ENCODE results near the gene PTPRE.
"Not testable (repeated sequence)": the region's sequence is repeated elsewhere in the genome, so short reads cannot be mapped to it uniquely, and the experiment has no call there.

Gene PTPRE

GRCh38 chr10:128081222-128081621 lies 174.3 kb downstream of the PTPRE start:
- DNase-seq: no peak

DNA sequence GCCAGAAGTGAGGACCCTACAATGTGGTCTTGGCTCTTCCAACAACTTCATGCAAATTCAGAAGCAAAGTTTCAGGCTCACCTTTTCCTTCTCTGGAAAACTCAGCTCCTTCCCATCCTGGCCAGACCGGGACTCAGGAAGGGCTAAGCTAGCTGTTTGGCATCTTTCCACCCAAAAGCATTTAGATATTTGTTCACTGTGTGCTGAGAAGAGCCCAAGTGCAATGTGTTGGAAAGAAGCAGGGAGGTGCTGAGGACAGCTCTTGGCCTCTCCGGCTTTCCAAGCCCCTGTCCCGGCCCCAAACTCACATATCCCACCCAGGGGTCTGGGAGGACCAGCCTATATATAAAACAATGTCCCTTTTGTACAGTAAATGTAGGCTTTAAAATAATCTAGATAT lies 174.8 kb downstream of the PTPRE start:
- no peak for DNase-seq

- no peak for DNase-seq
Measured at GRCh38 chr10:128083191-128083895, 176.4 kb downstream of the PTPRE start.

- DNase-seq: no peak
Measured at GRCh38 chr10:128084364-128084763, 177.5 kb downstream of the PTPRE start.

- DNase-seq: no peak
Measured at GRCh38 chr10:128084991-128085390, 178.1 kb downstream of the PTPRE start.

GRCh38 chr10:128086003-128086863 lies 179.3 kb downstream of the PTPRE start:
- DNase-seq: no peak

DNA sequence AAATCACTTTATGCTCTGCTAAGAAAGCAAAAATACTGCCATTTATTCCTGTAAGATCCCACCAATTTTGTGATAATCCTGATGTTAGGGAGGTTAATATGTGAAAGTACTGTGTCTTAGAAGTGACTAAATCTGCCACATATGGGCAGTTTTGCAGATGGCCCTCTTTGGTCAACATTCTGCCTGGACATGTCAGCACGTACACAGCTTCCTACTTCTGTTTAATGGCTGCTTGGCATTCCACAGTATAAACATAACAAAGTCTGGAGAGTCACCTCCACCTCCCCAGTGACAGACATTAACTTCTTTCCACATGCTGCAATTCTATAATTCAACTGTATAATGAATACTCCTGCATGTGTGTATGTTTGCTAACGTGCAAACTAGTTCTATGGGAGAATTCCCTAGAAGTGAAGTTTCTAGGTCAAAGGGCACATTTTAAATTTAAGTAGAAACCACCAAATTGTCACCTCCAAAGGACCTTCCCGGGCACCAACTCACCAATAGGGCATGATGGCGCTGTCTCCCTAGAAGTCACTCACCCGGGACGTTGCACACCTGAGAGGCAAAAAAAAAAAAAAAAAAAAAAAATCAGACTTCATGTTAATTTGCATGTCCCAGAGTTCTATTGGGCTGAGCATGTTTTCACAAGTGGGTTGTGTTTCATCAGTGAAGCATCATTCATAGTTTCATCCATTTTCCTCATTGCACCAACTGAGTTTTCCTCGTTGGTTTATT lies 180.4 kb downstream of the PTPRE start:
- no peak for DNase-seq

DNA sequence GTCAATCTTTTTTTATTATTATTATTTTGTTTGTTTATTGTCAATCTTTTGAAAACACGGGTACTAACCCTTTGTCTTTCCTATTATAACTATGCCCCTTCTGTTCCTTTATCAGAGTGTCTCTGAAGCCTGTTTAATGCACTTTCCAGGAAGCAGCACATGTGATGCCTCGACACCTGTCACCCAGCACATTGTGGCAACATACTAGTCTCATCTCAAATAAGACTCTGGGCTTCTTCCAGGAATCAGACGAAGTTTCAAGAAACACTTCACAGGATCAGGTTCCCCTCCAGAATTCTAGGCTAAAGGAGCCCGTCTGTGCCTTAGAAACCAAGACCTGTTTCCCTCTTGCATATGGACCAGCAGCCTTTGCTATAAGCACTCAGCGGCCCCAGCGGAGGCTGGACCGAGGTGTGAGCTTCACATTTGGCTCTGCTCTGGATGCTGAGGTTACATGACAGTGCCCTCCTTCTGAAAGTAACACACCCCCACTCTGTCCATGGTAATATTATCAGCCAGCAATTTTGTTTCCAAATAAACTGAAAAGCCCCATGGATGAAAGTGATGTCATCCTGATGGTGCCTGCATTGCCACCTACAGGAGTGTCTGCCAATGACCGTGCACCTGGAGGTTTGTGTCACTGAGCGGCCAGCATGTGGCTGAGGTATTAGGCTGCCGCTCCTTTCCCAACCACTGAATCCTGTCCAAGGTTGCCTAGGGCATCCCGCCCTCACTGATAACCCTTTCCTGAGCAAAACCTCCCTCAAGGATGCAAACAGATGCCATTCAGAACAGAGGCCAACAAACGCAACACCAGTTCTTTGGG lies 181.2 kb downstream of the PTPRE start:
- no peak for DNase-seq

- DNase-seq: no peak
Measured at GRCh38 chr10:128091636-128092210, 184.8 kb downstream of the PTPRE start.

DNA sequence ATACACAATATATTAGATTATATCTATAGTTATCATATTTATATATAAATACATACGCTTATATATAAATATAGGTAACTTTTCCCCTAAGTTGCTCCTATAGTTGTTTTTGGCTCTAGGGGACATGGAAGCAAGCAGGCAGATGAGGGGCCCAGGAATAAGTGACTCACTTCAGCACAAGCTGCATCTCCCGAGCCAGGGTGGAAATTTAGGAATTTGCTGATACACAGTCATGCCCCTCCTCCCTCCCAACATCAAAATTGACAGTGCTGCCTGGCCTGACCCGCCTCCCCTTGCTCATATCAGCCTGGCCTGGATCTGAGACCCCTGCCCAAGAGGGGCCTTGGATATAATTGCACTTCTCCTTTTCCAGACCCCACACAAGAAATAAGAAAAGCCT lies 185.6 kb downstream of the PTPRE start:
- DNase-seq: no peak

GRCh38 chr10:128094596-128094995 lies 187.7 kb downstream of the PTPRE start:
- not testable (repeated sequence) for DNase-seq

DNA sequence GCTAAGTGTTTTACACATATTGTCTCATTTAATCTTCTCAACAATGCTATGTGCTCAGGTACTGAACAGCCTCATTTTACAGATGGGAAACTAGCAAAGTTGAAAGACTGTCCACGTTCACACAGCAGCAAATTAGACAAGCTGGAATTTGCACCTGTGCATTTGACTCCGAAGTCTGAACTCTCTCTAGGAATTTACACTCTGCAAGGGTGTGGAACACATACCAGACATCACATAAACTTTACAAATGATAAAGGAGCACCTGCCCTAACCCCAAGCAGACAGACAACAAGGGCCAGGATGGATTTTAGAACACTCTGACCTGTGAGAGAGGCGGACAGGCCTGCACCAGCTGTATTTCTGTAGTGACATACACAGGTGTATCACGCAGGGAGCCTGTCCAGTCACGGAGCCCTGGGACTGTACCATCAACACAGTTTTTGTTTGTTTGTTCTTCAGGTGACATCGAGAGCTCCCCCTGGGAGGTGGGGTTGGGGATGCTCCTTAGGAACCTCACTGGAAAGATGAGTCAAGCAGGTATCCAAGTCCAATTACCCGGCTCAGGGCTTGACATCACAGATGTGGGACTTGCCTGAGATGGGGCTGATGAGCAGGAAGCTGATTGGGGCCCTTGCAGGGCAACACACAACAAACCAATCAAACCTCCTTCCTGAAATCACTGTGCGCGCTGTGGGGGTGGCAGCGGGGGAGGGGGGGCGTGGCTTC lies 188.3 kb downstream of the PTPRE start:
- no peak for DNase-seq

DNA sequence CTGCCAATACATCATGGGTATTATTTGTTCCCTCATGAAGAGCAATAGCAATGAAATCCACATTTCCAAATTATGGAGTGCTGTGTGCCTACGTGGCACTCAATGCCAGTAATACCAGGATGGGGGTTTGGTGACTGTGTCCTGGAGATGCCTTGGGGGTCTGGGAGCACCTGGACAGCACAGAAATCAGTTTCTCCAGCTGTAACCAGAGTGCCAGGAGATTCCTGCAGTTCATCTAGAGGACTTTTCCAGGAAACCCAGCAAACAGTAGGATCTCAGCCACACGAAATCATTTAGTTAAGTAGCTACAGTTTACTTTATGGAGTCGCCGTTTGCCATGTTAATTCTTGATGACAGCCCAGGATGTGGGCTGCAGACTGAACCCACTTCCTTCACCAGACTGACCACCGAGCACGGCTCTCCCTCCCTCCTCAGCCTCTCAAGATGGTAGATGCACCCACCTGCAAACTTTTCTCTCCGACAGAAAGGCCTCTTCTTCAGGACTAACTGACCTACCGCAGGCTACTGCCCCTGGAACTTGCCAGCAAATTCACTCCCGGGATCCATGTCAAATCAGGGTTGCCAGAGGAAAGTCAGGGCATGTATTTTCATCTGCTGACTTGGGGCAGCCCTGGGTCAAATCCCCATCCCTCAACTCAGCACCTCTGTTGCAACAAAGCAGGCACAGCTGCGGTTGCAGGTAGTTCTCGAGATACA lies 189.0 kb downstream of the PTPRE start:
- no peak for DNase-seq

GRCh38 chr10:128096486-128097199 lies 189.7 kb downstream of the PTPRE start:
- no peak for DNase-seq

DNA sequence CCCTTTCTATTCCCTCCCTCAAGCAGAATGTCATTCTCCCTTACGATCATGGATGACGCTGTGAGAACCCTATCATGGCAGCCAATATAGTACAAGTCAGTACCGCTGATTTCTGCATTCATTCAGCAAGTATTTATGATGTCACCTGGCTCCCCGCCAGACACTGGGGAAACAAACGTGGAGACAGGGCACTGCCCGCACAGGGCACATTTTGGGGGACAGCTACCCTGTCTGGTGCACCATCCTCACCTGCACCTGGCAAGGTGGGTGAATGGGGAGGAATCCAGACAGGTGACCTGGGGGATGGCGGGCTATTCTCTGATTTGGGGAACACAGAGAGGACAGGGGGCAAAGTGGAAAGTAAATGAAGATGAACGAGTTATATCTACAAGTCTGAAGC lies 190.9 kb downstream of the PTPRE start:
- no peak for DNase-seq

DNA sequence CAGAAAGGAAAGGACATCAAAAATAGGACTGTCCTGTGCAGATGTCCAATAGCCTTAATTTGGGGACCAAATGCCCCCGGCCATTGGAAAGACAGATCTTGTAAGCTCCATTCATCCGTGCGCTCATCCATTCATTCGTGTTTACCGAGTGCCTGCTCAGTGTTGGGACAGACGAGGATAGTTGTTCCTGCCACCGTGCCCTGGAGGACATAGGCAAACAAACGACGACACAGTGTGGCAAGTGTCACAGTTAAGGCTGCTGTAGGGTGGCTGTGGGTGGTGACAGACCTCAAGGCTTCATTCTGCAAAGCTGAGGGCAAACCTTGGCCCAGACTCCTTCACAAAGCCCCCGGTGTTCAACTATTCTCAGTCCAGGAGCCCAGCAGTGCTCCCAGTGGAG lies 191.7 kb downstream of the PTPRE start:
- no peak for DNase-seq

DNA sequence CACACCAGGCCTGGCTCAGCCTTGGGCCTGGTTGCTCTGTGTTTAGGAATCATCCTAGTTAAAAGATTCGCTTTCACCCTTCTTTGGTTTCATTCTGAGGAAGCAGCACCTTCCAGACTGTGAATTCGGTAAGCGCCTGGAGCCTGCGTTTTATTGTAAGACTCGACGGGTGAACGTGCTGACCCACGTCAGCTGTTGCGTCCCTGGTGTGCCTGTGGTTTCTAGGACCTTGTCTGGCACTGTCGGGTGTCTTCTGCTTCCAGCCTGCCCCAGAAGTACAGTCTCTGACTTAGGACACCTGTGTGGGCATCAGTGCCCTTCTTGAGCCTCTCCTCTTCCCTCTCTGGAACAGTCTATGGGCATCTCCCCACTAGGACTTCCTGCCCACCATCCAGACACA lies 193.0 kb downstream of the PTPRE start:
- no peak for DNase-seq

- no peak for DNase-seq
Measured at GRCh38 chr10:128101901-128102300, 195.0 kb downstream of the PTPRE start.

DNA sequence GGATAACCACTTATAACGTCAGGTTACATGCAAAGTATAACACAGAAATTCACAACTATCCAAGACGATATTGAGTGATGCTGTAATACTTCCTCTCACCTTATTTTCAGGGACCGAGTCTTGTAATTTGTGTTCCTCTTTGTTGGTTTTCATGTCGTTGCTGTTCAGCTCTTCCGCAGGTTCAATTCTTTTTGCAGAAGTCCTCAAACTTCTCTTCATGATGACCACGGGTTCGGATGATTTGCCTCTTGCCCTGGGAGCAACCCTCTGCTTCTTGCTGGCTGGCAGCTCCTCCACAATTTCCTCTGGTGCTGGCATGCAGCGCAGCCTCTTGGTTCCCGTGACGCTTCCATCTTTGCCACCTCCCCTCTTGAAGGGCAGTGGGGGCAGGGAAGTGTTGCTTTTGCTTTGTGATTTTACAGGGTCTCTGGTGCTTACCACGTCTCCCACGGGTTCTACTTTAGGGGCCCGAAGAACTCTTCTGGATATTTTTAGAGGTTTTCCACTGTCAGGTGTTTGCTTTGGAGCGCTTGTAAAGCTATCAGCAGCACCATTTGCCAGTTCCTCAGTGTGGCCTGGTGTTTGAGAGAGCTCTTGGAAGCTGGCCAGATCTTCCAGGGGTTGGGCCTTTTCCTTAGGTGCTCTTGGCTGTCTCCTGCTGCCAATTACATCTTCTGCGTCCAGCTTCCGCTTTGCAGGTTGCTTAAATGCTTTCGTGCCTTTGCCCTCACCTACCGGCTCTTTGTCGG lies 195.8 kb downstream of the PTPRE start:
- DNase-seq: no peak

Measured in GOT3 (cell line).